GM18499 (cell line): Measurements from ENCODE around the gene FGL2.
"Not testable (repeated sequence)": the region's sequence is repeated elsewhere in the genome, so short reads cannot be mapped to it uniquely, and the experiment has no call there.

Source experiments
- ATAC-seq: cut with Tn5 transposase; IDR thresholded peaks from one replicate; pipeline ENCODE4 v1.9.1; 2021; ENCODE audit warnings: moderate number of reproducible peaks; ENCODE audit not compliant: insufficient read depth, unreplicated experiment

Gene FGL2

GRCh38 chr7:77217474-77218185 is 18.0 kb upstream of the FGL2 start:
- ATAC-seq, result no peak

DNA sequence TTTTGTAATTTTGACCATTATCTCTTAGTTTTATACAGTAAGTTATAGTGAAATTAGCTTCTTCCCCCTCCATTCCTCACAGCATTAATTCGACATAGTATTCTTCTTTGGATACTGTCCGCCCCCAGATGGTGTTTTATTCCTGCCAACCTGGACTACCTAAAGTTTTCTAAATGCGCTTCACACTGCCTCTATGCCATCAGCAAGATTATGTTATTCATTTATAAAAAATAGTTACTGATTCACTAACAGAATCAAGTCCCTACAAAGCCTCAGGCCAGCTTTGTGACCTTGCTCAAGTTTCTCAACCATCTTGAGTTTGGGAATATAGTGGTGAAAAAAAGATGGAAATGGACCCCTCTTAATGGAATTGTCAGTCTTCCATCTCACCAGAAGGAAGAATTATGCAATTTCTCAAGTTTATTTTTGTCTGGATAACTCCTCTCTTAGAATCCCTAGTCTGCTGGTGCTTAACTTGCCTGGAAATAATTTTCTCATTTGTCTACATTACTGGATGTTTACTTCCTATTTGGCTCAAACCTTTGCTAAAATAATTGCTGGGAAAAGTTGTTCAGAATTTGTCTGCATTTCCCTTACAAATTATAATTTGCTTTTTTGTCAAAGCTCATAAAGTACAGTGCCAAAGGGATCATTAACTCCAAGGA is 16.7 kb upstream of the FGL2 start:
- no peak for ATAC-seq

GRCh38 chr7:77209479-77210139 is 10.0 kb upstream of the FGL2 start:
- no peak for ATAC-seq

- no peak for ATAC-seq
Observed at GRCh38 chr7:77208416-77208815, 8.8 kb upstream of the FGL2 start.

DNA sequence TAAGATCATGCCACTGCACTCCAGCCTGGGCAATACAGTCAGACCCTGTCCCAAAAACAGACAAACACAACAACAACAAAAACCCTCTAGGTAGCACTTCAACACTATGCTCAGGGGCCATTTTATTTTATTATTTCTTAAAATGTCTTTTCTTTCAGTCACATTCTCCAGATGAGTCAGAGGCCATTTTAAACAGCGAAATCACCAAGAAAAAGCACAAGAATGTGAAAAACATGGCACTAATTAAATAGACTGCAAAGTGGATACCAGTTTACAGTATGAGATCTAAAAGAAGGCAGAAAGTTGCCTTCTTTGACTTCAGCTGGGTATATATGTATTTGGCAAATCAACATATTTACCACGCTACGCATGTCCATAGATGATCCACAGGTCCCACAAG is 6.1 kb upstream of the FGL2 start:
- ATAC-seq, result no peak

DNA sequence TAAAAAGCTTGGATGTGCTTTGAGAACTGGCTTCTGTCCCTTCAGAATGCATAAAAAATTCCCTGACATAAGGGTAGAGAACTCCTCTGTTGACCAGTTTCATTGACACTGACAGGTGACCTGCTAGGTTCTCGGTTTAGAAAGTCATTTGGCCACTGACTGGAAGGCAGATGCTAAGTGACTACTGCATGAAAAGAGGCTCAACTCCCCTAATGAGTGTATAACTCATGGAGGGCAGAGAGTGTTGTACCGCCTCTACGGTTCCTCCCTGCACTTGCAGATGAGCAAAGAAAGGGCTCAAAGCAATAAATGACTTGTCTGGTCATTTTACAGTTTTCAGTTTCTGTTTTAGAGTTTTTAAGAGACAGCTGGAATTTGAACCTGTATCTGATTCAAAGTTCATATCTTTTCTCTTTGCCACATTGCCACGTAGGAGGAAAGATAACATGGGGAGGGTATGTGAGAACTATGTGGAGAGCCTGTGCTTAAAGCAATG is 2.9 kb upstream of the FGL2 start:
- ATAC-seq, result peak; percentile 91

DNA sequence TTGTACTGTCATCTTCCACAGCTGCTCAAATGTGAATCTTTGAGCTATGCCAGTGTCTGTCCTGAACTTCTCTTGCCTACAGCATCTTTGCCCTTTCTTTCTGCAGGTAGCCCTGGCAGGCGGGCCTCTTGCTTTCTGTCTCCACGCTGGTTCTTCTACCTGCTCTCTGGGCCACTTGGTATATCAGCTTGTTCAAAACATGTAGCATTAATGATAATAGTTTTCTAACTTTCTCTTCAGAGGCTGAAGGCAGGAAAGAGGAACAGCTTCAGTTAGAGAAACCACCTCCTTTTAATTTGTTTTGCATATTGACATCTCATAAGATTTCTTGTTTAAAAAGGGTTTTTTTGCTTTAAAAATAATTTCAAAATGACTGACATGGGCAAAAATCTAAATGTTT is 923 bp upstream of the FGL2 start:
- ATAC-seq, result no peak

DNA sequence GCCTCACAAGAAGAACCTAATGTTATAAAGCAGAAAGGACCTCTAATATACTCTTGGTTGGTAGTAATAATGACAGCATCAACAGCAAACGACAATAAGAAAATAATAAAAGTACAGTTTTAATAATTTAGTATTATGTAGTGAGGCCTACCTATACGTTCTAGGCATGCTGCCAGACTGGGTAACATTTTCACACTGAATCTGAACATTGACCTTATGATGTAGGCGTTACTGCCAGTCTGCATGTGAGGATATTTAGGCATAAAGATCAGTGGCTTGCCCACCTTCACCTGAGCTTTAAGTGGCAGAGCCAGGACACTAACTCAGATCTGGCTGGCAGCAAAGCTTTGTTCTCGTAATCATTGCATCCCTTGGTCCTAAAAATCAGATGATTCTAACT is 2.5 kb downstream of the FGL2 start:
- no peak for ATAC-seq

DNA sequence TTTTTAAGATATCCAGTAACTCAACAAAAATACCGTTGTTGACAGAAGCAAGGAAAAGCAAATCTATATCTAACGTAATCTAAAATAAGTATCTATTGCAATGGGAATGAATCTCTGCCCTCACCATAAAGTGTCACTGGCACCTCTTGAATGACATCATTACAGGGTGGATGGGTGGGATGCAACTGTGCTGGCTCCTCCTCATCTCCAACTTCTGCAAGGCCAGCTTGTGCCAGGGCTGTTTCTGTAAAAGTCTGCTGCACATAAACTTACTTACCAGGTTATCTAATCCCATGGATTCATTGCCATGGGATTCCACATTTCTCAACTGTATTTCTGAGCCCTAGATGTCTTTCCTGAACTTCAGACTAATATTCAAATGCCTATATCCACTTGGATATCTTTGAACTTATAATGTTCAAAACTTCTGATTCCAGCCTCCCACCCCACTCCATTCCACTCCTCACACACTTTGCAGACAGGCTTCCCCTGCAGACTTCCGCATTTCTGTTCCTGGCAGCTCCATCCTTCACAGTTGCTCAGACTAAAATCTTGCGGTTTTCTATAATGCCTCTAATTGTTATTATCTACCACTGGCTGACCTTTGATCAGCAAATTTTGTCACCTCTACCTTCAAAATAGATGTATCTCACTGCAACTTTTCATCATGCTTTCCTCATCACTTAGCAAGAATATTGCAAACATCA is 10.7 kb downstream of the FGL2 start:
- no peak for ATAC-seq

DNA sequence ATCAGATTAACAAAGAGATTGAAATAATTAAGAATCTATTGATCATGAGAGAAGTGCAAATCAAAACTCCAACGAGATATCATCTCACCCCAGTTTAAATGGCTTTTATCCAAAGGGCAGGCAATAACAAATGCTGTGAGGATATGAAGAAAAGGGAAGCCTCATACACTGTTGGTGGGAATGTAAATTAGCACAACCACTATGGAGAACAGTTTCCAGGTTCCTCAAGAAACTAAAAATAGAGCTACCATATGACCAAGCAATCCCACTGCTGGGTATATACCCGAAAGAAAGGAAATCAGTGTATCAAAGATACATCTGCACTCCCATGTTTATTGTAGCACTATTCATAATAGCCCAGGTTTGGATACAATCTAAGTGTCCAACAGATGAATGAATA is 13.8 kb downstream of the FGL2 start:
- no peak for ATAC-seq

GRCh38 chr7:77184990-77185389 is 14.6 kb downstream of the FGL2 start:
- no peak for ATAC-seq

DNA sequence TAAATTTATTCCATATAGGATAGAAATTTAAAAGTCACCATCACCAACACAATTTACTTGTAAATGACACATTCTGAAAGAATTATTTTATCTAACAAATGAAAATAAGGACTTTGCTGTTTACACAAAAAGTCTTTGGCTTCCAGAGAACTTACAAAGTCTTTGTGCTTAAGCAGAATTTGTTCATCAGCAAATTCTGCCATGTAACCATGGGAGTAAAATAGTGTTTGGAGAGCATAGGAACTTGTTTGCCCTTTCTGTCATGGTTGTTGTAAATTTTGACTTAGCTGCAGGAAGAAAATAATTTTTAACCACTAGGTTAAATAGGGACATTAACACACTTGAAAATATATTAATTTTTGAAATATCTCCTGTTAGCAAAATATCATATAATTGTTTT is 15.2 kb downstream of the FGL2 start:
- no peak for ATAC-seq

DNA sequence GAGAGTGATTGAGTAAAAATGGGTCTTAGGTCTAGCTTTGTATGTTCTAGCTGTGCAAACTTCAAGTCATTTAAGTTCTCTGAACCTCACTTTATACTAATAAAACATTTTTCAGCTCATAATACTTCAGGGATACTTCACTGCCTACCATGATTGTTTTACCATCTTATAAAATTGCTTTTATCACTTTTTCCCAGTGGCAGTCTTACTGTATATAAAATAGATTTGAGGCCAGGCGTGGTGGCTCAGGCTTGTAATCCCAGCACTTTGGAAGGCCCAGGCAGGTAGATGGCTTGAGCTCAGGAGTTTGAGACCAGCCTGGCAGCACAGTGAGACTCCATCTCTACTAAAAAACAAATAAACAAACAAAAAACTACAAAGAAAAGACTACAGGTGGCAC is 17.4 kb downstream of the FGL2 start:
- ATAC-seq, result no peak

DNA sequence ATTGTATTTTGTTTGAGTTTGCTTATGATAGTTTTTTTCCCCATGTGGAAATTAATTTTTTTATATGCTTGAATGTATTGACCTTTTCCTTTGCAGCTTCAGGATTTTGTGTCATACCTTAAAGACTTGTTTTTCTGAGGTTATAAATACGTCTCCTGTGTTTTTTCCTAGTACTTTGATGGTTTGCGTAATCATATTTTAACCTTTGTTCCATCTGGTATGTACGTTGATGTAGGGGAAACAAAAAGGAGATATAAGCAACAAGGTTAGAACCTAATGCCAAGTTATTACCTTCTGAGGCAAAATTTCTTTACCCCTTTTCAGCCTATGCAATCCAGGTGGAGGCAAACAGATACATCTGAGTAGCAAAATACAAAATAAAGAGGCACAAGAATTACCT is 17.9 kb downstream of the FGL2 start:
- ATAC-seq, result no peak

DNA sequence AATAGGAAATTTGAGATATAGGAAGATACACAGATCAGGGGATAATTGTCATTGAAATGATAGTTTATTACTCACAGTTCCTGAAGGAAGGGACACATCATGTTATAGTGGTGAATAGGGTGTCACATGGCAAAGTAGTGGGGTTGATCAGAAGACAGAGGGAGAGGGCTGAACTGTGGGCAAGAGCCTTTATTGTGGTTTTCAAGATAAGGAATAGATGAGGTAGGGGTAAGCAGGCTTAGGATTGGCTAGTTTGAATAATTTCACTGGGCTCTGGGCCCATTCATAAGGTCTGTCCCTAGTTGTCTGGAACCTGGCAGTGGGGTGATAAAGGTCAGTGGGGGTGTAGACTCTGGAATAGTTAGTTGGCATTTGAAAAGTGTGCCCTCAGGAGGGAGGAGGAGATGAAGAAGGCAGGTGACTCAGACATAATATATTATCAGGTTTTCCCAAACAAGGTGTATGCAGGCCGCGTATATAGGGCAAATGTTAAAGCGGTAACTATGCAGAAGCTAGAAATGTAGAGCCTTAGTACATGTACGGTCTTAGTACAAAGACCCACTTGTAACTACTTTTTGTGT is 18.5 kb downstream of the FGL2 start:
- ATAC-seq, result no peak

DNA sequence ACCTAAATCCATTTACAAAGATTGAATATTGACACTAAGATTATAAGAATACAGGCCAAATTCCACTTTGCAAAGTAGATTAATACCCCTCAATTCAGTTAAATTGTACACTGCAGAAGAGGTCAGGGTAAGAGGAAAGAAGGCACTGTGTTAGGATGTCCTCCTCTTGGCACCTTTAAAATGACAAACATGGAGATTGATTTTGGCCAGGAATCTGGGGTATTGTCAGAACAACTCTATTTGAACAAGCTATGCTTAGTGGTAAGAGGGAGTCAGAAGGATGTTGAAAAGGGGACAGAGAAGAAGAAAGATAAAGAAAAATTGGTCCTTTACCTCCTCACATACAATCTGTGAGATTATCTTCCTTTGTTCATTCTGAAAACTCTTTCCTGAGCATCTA is 21.6 kb downstream of the FGL2 start:
- not testable (repeated sequence) for ATAC-seq

- ATAC-seq, result not testable (repeated sequence)
Observed at GRCh38 chr7:77177321-77177904, 22.2 kb downstream of the FGL2 start.

DNA sequence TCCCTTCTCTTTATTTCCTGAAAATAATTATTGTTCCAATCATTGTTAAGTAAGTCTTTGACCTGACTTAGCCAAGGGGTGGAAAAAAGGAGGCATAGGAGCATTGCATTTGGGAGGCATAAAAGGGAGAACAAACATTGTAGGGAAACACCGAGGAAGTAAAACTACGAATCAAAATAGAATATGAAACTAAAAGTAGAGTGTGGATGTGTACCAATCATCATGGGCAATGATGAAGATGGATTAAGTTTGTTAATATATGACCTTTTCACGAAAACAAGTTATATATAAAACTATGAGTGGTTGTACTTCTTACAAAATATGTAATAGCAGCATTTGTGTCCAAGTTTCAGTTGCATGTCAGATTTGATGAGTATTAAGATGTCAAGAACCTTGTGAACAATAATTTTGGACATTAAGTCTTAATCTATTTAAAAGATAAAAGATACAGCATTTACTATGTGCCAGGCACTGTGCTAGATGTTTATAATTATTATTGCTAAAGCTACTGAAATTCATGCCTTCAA is 24.3 kb downstream of the FGL2 start:
- ATAC-seq, result not testable (repeated sequence)

DNA sequence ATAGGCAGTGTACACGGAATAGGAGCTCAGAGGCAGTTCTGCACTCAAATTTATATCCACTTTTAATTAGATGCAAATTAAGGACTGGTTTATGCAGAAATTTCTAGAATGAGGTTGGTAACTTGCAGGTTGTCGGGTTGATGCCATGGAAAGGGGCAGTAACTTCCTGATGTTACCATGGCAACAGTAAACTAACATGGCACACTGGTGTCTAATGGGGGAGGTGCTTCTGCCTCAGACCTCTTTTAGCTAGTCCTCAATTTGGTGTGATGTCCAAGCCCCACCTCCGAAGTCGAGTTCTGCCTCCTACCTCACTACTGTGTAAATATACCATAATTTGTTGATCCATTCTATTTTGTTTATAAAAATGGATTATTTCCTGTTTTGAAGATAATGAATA is 25.2 kb downstream of the FGL2 start:
- ATAC-seq, result not testable (repeated sequence)
